ENCODE results near the gene MATN1.

- TF ChIP-seq CTCF (IDR thresholded peaks at IDR 0.05) (no peak), NFYB (CRISPR knock-in tag; conservative IDR thresholded peaks at IDR 0.05; ENCODE audit: low read depth) (no peak), ZNF138 (CRISPR knock-in tag; conservative IDR thresholded peaks at IDR 0.05) (no peak), CREB1 (CRISPR knock-in tag; IDR thresholded peaks at IDR 0.05) (no peak), ATF2 (CRISPR knock-in tag; IDR thresholded peaks at IDR 0.05; ENCODE audit: borderline replicate concordance, low read depth) (no peak), PREB (CRISPR knock-in tag; IDR thresholded peaks at IDR 0.05; ENCODE audit: borderline replicate concordance) (no peak), USF2 (CRISPR knock-in tag; IDR thresholded peaks at IDR 0.05) (no peak), NR3C1 (CRISPR knock-in tag; conservative IDR thresholded peaks at IDR 0.05; ENCODE audit: low read depth) (no peak)
These were observed 37.0 kb downstream of the MATN1 start for GRCh38 chr1:30686236-30686935.

All from WTC11 (cell line).